HG03432 (cell line): Measurements from ENCODE around the gene ELAVL3.
"Not testable (repeated sequence)": the region's sequence is repeated elsewhere in the genome, so short reads cannot be mapped to it uniquely, and the experiment has no call there.

ENCODE experiments used
- ATAC-seq: cut with Tn5 transposase; IDR thresholded peaks from one replicate; pipeline ENCODE4 v1.9.1; 2021; ENCODE audit warnings: mild to moderate bottlenecking, moderate library complexity; ENCODE audit not compliant: unreplicated experiment

The ELAVL3 gene

DNA sequence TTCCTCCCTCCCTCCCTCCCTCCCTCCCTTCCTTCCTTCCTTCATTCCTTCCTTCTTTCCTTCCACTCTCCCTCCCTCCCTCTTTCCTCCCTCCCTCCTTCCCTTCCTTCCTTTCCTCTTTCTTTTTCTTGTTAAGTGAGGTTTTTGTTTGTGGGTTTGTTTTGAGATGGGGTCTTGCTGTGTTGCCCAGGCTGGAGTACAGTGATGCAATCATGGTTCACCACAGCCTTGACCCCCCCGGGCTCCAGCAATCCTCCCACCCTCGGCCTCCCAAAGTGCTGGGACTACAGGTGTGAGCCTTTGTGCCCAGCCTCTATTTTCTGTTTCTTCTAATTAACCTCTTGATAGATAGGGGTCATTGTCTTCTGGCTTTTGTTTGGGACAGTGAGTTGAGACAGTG, 19.4 kb downstream of the ELAVL3 start:
- ATAC-seq = no peak

GRCh38 chr19:11460207-11460606, 20.6 kb downstream of the ELAVL3 start:
- ATAC-seq = no peak

DNA sequence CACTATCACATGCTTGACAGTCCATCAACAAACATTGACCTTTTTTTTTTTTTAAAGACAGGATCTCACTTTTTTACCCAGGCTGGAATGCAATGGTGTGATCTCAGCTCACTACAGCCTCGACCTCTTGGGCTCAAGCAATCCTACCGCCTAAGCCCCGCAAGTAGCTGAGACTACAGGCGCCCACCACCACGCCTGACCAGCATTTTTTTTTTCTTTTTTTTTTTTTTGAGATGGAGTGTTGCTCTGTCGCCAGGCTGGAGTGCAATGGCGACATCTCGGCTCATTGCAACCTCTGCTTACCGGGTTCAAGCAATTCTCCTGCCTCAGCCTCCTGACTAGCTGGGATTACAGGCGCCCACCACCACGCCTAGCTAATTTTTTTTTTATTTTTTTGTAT, 21.9 kb downstream of the ELAVL3 start:
- ATAC-seq = not testable (repeated sequence)

DNA sequence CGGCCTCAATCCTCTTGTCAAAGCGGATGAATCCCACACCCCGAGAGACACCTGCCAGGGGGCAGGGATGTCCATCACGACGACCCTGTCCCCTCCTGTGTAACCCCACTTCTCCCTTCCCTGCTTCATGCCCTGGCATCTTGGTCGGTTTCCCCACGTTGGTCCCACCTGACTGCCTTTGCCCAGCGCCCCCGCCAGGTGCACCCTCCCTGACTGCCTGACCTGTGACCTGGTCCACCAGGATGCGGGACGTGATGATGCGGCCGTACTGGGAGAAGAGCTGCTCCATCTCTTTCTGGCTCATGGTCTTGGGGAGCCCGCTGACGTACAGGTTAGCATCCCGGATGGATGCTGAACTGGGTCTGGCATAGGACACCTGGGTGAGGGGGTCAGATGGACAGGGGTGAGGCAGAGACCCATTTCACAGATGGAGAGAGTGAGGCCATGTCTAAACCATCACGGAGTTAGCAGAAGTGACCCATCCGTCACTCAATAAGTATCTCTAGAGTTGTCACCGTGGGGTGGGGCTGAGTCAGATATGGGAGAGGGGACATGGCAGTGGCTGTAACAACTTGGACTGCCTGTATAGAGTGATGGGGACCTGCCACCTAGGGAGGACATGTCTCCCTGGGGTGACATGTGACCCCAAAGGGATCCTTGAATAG, 22.5 kb downstream of the ELAVL3 start:
- no peak for ATAC-seq

- ATAC-seq = no peak
These were observed 23.0 kb downstream of the ELAVL3 start for GRCh38 chr19:11457831-11458230.

DNA sequence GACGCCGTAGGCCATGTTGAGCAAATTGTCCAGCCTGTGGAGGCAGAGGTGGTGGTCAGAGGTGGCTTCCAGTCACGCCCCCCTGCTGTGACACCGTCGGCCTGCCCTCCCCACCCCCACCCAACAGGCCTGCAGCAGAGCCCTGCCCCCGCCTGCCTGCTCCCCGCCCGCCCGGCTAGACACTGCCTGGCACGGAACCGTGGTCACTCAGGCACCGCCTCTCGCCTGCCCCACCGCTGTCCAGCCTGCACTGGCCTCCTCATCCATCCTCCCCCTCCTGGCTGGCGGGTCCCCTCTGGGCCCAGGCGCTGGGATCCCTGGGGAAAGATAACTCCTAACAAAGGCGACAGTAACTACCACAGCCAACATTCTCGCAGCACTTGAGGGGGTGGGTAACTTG, 23.7 kb downstream of the ELAVL3 start:
- no peak for ATAC-seq

GRCh38 chr19:11456659-11457058, 24.2 kb downstream of the ELAVL3 start:
- ATAC-seq = no peak

GRCh38 chr19:11455233-11455554, 25.7 kb downstream of the ELAVL3 start:
- ATAC-seq = not testable (repeated sequence)

DNA sequence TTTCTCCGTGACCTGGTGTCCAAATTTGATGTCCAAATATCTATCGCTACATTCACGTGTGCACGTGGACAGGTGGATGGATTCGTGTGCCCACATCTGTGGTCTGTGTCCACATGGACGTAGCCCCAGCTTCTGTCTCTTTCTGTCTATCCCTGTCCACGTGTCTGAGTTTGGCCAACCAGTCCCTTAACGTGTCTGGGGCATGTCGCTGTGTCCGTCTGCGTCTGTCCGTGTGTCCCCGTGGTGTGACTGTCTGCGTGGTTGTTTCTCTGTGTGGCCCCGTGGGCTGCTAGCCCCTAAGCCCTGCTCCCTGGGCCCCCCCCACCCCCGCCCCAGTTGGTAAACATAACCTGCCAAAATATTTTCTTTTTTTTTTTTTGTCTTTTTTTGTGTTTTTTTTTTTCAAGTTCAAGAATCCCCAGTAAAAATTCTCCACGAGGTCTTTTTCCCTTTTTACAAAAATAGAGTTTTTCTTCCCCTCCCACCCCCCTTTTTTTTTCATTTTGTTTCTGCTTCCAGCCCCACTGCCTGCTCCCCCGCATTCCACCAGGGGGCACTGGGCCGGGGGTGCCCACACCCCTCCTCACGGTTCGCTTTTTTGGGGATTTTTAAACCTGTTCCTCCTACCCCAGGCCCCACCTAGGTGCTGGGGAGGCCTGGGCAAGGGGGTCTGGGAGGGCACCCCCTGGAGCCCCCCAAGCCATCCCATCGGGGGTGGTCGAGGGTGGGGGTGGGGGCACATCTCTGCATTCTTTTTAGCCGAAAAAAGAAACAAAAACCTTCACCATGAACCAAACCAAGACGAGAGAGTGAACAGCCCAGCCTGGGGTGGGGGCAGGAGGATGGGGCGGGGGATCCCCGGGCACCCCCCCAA, 27.1 kb downstream of the ELAVL3 start:
- no peak for ATAC-seq

DNA sequence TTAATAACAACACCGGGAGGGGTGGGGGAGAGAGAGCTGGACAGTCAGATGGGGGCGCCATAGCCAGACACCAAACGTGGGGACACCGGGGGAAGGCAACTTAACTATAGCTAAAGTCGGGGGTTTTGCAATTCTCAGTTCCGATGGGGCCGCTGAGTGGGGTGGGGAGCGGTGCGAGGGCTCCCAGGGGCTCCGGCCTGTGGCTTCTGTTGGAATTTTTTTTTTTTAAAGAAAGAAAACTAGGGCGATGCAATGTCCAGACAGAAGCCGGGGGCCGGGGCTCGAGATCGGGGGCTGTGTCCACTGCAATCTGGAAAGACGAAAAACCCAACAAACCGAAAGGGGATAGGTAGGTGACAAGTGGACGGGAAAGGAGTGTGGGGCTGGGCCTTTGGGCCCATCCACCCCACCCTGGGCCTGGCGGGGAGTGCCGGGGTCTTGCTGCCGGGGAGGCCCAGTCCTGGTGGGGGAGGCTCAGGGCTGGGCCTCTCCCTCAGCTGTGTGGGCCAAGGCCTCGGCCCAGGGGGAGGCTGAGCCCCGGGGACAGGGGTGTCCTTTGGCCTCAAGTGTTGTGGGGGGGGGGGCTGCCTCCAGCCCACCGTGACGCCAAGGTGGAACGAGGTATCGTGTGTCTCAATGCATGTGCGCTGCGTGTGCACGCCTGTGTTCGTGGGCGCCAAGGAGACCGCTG, 28.1 kb downstream of the ELAVL3 start:
- no peak for ATAC-seq

DNA sequence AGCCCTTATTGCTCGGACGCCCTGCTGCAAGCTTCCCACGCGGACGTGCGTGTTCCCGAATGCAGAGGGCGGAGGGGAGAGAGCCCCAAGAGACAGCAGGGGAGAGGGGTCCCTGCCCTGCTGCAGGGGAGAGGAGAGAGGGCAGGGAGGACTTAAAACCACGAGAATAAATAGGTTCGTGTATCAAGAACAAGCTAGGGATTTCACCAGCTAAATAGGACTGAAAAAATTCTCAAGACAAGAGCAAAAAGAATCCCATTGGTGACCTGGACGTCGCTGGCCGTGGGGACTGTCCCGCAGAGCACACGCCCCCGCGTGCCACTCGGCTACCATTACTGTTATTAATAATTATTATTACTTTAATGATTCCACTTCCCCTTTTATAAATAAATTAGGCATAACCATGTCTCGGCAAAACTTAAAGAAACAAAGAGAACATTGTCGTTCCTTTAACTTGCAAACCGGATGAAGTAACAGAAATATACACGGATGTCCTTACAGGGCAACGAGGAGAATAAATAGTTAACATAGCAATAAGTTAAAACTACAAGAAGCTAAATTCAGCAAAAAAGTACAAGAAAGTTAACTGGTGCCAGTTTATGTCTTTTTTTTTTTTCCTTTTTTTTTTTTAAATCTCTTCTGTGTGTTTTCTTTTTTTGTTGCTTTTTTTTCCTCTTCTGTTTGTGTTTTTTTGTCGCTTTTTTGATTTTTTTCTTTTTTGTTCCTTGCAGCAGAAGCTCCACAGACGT, 28.8 kb downstream of the ELAVL3 start:
- ATAC-seq = no peak

DNA sequence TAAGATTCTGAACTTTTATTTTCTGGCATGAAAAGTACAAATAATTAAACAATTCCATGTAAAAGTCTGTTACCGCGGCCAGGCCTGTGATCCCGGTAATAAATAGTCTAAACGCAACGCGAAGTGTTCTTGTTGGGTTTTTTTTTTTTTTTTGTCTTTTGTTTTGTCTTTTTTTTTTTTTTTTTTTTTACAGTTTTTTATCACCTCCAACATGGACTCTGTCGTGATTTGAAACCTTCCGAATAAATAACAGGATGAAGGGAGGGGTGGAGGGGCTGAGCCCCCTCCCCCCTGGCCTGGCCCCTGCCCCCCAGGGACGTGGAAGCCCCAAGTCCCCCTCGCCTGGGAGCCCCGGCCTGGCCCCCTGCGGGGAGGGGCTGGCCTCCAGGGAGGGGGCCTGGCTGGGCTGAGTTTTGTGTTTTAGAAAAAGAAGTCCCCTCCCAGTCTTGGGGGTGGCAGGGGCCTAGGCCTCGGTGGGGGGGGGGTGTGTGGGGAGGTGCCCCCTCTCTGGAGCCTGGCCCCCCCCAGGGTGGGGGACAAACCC, 29.4 kb downstream of the ELAVL3 start:
- ATAC-seq = no peak

- no peak for ATAC-seq
These were observed 30.1 kb downstream of the ELAVL3 start for GRCh38 chr19:11450570-11451326.

DNA sequence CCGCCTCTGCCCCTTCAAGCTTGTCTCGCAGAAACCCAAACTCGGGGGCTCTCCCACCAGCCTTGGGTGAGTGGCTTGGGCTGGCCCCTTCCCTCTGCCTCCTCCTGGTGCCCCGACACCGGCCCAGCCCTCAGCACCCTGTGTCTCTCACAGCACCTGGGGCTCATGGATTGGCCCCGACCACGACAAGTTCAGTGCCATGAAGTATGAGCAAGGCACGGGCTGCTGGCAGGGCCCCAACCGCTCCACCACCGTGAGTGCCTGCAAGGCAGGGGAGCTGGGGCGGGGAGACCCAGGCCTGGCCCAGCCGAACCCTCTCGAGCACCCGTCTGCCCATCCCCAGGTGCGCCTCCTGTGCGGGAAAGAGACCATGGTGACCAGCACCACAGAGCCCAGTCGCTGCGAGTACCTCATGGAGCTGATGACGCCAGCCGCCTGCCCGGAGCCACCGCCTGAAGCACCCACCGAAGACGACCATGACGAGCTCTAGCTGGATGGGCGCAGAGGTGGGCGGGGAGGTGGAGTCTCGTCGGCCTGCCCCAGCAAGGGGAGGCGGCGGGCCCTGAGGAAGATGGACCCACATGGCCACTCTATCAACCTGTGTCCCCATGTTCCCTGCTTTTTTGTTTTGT, 31.8 kb downstream of the ELAVL3 start:
- no peak for ATAC-seq

DNA sequence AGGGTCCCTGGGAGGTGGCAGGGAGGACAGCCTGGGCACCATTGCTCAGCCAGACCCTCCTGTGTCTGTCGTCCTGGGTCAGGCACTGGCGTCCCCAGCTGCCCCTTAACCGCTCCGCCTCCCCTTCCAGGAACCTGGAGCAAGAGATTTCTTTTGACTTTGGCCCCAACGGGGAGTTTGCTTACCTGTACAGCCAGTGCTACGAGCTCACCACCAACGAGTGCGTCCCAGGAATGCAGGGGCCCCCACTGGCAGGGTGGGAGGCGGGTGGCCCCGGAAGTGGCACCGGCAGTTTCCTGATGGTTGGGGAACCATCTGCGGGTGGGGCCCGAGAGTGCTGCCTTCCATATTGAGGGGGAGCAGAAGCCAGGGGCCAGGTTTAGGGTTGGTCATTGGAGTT, 32.4 kb downstream of the ELAVL3 start:
- no peak for ATAC-seq

- ATAC-seq = no peak
These were observed 33.2 kb downstream of the ELAVL3 start for GRCh38 chr19:11447347-11448262.

GRCh38 chr19:11446652-11447301, 34.1 kb downstream of the ELAVL3 start:
- ATAC-seq = no peak

GRCh38 chr19:11446271-11446651, 34.6 kb downstream of the ELAVL3 start:
- ATAC-seq = no peak
